ENCODE measurements around the gene ING4.

Gene ING4

GRCh38 chr12:6699989-6700645 is 37.2 kb upstream of the ING4 start:
- no peak for DNase-seq (ENCODE audit: extremely low read depth, insufficient read length)
- Histone ChIP-seq H3K27me3 (replicated peaks; ENCODE audit: control insufficient read depth, insufficient read depth, low read length) (peaks cover 1% of the 10 kb centered on the region), H3K4me3 (replicated peaks; ENCODE audit: low read depth, low read length) (peak overlapping the region; percentile 38), H3K36me3 (ENCODE audit: control insufficient read depth, insufficient read depth, low read length) (no peaks in the 10 kb centered on the region)
- no peak for TF ChIP-seq CTCF (IDR thresholded peaks at IDR 0.05; ENCODE audit: insufficient read depth, low read length, poor library complexity, severe bottlenecking)

DNA sequence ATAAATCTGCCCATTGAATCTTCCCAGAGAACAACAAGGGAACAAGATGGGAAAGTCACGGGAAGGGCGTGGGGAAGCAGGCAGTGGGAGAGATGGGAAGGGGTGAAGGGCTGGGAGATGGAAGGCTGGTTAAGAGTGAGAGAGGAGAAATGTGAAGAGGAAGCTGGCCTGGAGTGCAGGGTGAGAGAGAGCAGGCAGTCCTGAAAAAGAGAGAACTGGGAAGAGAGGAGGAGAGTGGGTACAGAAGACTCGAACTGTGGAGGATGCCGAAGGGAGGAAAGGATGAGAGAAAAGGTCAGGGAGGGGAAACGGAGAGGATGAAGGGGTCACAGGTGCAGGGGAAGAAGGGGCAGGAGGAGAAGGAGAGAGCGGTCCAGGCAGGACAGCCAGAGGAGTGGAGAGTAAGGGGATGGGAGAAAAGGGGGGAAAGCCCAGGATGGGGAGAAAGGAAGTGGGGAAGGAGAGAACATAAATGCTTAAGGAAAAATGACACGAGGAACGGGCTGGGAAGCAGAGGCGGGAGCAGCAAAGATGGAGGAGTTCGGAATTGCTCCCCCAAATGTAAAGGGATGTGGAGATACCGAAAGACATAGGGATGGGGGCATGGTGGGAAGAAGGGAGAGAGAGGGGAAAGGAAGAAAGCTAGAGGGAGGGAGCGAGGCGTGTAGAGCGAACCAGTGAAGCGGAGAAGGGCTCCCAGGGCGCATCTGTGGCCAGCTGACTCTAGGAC is 36.5 kb upstream of the ING4 start:
- no peak for DNase-seq (ENCODE audit: extremely low read depth, insufficient read length)
- Histone ChIP-seq H3K4me3 (replicated peaks; ENCODE audit: low read depth, low read length) (no peak overlapping the region), H3K27me3 (replicated peaks; ENCODE audit: control insufficient read depth, insufficient read depth, low read length) (peaks cover 1% of the 10 kb centered on the region), H3K36me3 (ENCODE audit: control insufficient read depth, insufficient read depth, low read length) (no peaks in the 10 kb centered on the region)
- no peak for TF ChIP-seq CTCF (IDR thresholded peaks at IDR 0.05; ENCODE audit: insufficient read depth, low read length, poor library complexity, severe bottlenecking)

- Histone ChIP-seq H3K36me3 (ENCODE audit: control insufficient read depth, insufficient read depth, low read length) (no peaks in the 10 kb centered on the region), H3K27me3 (replicated peaks; ENCODE audit: control insufficient read depth, insufficient read depth, low read length) (peaks cover 1% of the 10 kb centered on the region; the same call in 1 of the 2 replicates), H3K4me3 (replicated peaks; ENCODE audit: low read depth, low read length) (no peak overlapping the region)
- TF ChIP-seq CTCF (IDR thresholded peaks at IDR 0.05; ENCODE audit: insufficient read depth, low read length, poor library complexity, severe bottlenecking), result no peak
- DNase-seq (ENCODE audit: extremely low read depth, insufficient read length), result no peak
Observed at GRCh38 chr12:6698352-6699046, 35.6 kb upstream of the ING4 start.

DNA sequence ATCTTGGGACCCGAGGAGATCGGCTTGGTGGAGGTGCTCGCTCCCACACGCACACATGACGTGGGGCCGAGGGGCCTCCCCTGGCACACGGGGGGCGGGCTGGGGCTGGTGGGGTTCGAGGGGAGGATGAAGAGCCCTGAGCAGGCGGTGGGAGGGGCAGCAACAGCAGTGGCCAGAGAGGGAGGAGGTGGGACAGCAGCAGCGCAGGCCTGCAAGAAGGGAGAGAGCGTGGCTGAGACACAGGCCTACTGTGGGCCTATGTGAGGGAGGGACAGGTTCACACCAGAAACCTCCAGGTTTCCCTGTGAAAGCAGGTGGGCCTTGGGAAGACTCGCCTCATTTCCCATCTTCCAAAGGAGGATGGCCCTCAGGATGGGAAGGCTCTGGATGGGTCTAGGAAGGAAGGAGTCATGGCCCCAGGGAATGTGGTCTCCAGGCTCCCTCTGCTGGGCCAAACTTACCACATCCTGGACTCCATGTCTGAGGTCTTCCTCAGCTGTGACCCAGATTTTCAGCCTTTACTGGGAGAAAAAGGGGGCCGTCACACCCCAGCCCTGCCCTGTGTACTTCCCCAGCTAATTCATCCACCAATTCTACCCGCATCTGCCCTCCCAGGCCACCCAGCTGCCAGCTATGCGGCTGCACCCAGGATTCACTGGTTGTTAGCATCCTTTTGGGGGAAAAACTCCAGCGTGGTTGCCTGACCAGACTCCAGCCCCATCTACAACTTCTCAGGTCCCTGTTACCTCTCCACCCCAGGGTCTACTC is 34.8 kb upstream of the ING4 start:
- TF ChIP-seq CTCF (IDR thresholded peaks at IDR 0.05; ENCODE audit: insufficient read depth, low read length, poor library complexity, severe bottlenecking), result peak; percentile 71
- H3K27me3 ChIP-seq (replicated peaks; ENCODE audit: control insufficient read depth, insufficient read depth, low read length), result peaks cover 1% of the 10 kb centered on the region; the same call in 1 of the 2 replicates
- H3K4me3 ChIP-seq (replicated peaks; ENCODE audit: low read depth, low read length), result no peak overlapping the region
- DNase-seq (ENCODE audit: extremely low read depth, insufficient read length), result no peak
- H3K36me3 ChIP-seq (ENCODE audit: control insufficient read depth, insufficient read depth, low read length), result no peaks in the 10 kb centered on the region

GRCh38 chr12:6696690-6697583 is 34.0 kb upstream of the ING4 start:
- Histone ChIP-seq H3K27me3 (replicated peaks; ENCODE audit: control insufficient read depth, insufficient read depth, low read length) (peaks cover 1% of the 10 kb centered on the region; the same call in 1 of the 2 replicates), H3K36me3 (ENCODE audit: control insufficient read depth, insufficient read depth, low read length) (no peaks in the 10 kb centered on the region), H3K4me3 (replicated peaks; ENCODE audit: low read depth, low read length) (no peak overlapping the region)
- peak; percentile 63 for DNase-seq (ENCODE audit: extremely low read depth, insufficient read length)
- no peak for TF ChIP-seq CTCF (IDR thresholded peaks at IDR 0.05; ENCODE audit: insufficient read depth, low read length, poor library complexity, severe bottlenecking)
